AG10803 (cell line): ENCODE data around the gene DCBLD1.

Experiments
- DNase-seq: peaks from one replicate; pipeline ENCODE4 v3.0.0; 2010; ENCODE audit warnings: low read depth
- H3K4me3 ChIP-seq: 2 replicates; pipeline ENCODE4 v1.5.1; 2011; ENCODE audit warnings: mild to moderate bottlenecking, low read length, control low read depth
- CTCF ChIP-seq: conservative IDR thresholded peaks from 2 replicates; pipeline ENCODE4 v1.5.1; 2011; ENCODE audit warnings: mild to moderate bottlenecking, low read length, control low read depth, inconsistent platforms

The DCBLD1 gene

GRCh38 chr6:117592983-117593759 is 110.7 kb downstream of the DCBLD1 start:
- no peak overlapping the region for H3K4me3 ChIP-seq
- DNase-seq = no peak
- no peak for TF ChIP-seq CTCF

- TF ChIP-seq CTCF = no peak
- H3K4me3 ChIP-seq = no peak overlapping the region
- DNase-seq = no peak
Observed at GRCh38 chr6:117595099-117595923, 112.8 kb downstream of the DCBLD1 start.

GRCh38 chr6:117597755-117598154 is 115.3 kb downstream of the DCBLD1 start:
- TF ChIP-seq CTCF = no peak
- no peak for DNase-seq
- H3K4me3 ChIP-seq = no peak overlapping the region
